SU-DHL-6 (cell line): ENCODE results near the gene MFSD1.
"Not testable (repeated sequence)": the region's sequence is repeated elsewhere in the genome, so short reads cannot be mapped to it uniquely, and the experiment has no call there.

Source experiments
- H2AFZ ChIP-seq: fragments of 200-600 bp; sonication (generic); 2 replicates; pipeline ENCODE4 v1.6.1; 2014; ENCODE audit warnings: low read depth, mild to moderate bottlenecking, moderate library complexity, mixed read lengths, antibody characterized with exemption, low read length; ENCODE audit not compliant: severe bottlenecking
- H3F3A ChIP-seq: fragments of 200-600 bp; shearing (Covaris generic); 2 replicates; pipeline ENCODE4 v1.6.0; 2016; ENCODE audit warnings: antibody characterized with exemption, mild to moderate bottlenecking; ENCODE audit not compliant: insufficient read depth
- H3K27ac ChIP-seq: fragments of 200-600 bp; sonication (generic); 2 replicates; pipeline ENCODE4 v1.5.1; 2016; ENCODE audit warnings: low read depth, mild to moderate bottlenecking, low read length, moderate library complexity, mixed read lengths
- H3K27me3 ChIP-seq: fragments of 200-600 bp; sonication (generic), shearing (Covaris generic); 2 replicates; pipeline ENCODE4 v1.6.0; 2014; ENCODE audit warnings: mild to moderate bottlenecking, low read length
- H3K36me3 ChIP-seq: fragments of 200-600 bp; sonication (generic); 2 replicates; pipeline ENCODE4 v1.6.1; 2014; ENCODE audit warnings: mild to moderate bottlenecking, low read length, mixed read lengths
- H3K4me2 ChIP-seq: fragments of 300-600, 200-600 bp; shearing (Covaris generic), sonication (generic); 2 replicates; pipeline ENCODE4 v1.6.0; 2014; ENCODE audit warnings: low read length, low read depth, mild to moderate bottlenecking; ENCODE audit not compliant: poor library complexity, severe bottlenecking
- H3K4me3 ChIP-seq: fragments of 200-600 bp; sonication (generic); 2 replicates; pipeline ENCODE4 v1.5.1; 2014; ENCODE audit warnings: antibody characterized with exemption, low read length, mild to moderate bottlenecking, mixed read lengths; ENCODE audit not compliant: insufficient read depth, poor library complexity, severe bottlenecking
- H3K79me2 ChIP-seq: fragments of 200-600 bp; sonication (generic); 2 replicates; pipeline ENCODE4 v1.6.1; 2014; ENCODE audit warnings: mild to moderate bottlenecking, low read length, moderate library complexity; ENCODE audit not compliant: insufficient read depth
- H3K9ac ChIP-seq: fragments of 200-600 bp; sonication (generic); 2 replicates; pipeline ENCODE4 v1.7.0; 2014; ENCODE audit warnings: mild to moderate bottlenecking, low read length
- H3K9me2 ChIP-seq: fragments of 200-600 bp; sonication (generic); replicated peaks from 2 replicates; pipeline ENCODE4 v1.6.1; 2014; ENCODE audit warnings: low read length; ENCODE audit not compliant: insufficient read depth
- H3K9me3 ChIP-seq: fragments of 200-600 bp; sonication (generic); 2 replicates; pipeline ENCODE4 v1.6.1; 2014; ENCODE audit warnings: low read length, mixed read lengths; ENCODE audit not compliant: insufficient read depth
- H4K20me1 ChIP-seq: fragments of 200-600 bp; sonication (generic); 2 replicates; pipeline ENCODE4 v1.6.1; 2014; ENCODE audit warnings: low read depth, mild to moderate bottlenecking, antibody characterized with exemption, low read length, moderate library complexity, mixed read lengths
- CTCF ChIP-seq: fragments of 200-600 bp; sonication (generic); IDR thresholded peaks from one replicate; pipeline ENCODE4 v1.5.1; 2017; ENCODE audit warnings: antibody characterized with exemption, mild to moderate bottlenecking, low read length, moderate library complexity; ENCODE audit not compliant: insufficient read depth, poor library complexity, severe bottlenecking
- EZH2phosphoT487 ChIP-seq: fragments of 200-600 bp; sonication (generic), shearing (Covaris generic); conservative IDR thresholded peaks from 2 replicates; pipeline ENCODE4 v1.6.1; 2018; ENCODE audit warnings: mild to moderate bottlenecking, antibody characterized with exemption, low read length, moderate library complexity, mixed read lengths

Gene MFSD1

GRCh38 chr3:158788446-158788845, 13.4 kb upstream of the MFSD1 start:
- TF ChIP-seq CTCF (no peak), EZH2phosphoT487 (no peak)
- H3K9me2 ChIP-seq, result no peaks in the 10 kb centered on the region
- no peaks in the 10 kb centered on the region for H3F3A ChIP-seq
- H3K36me3 ChIP-seq, result no peaks in the 10 kb centered on the region
- H3K4me2 ChIP-seq, result no peak overlapping the region
- H3K9ac ChIP-seq, result no peak overlapping the region
- H2AFZ ChIP-seq, result no peak overlapping the region
- no peak overlapping the region for H3K4me3 ChIP-seq
- H3K79me2 ChIP-seq, result no peaks in the 10 kb centered on the region
- H4K20me1 ChIP-seq, result no peaks in the 10 kb centered on the region
- H3K27ac ChIP-seq, result no peak overlapping the region
- no peaks in the 10 kb centered on the region for H3K9me3 ChIP-seq
- no peaks in the 10 kb centered on the region for H3K27me3 ChIP-seq

GRCh38 chr3:158789592-158789991, 12.3 kb upstream of the MFSD1 start:
- Histone ChIP-seq H3K36me3 (no peaks in the 10 kb centered on the region), H4K20me1 (no peaks in the 10 kb centered on the region), H2AFZ (no peak overlapping the region), H3K9me3 (no peaks in the 10 kb centered on the region), H3K27ac (no peak overlapping the region), H3K27me3 (no peaks in the 10 kb centered on the region), H3K4me2 (no peak overlapping the region), H3F3A (no peaks in the 10 kb centered on the region), H3K79me2 (no peaks in the 10 kb centered on the region), H3K9ac (no peak overlapping the region), H3K4me3 (no peak overlapping the region), H3K9me2 (no peaks in the 10 kb centered on the region)
- TF ChIP-seq CTCF, result no peak
- TF ChIP-seq EZH2phosphoT487, result no peak

- Histone ChIP-seq H3K27me3 (no peaks in the 10 kb centered on the region), H4K20me1 (no peaks in the 10 kb centered on the region), H3K27ac (no peak overlapping the region), H3K9me3 (no peaks in the 10 kb centered on the region), H3K36me3 (no peaks in the 10 kb centered on the region), H3K9ac (peak overlapping the region; percentile 19; the same call in 1 of the 2 replicates), H3F3A (no peaks in the 10 kb centered on the region), H3K79me2 (no peaks in the 10 kb centered on the region), H3K4me3 (peak overlapping the region; percentile 20), H2AFZ (peak overlapping the region; percentile 77), H3K9me2 (no peaks in the 10 kb centered on the region), H3K4me2 (peak overlapping the region; percentile 62)
- peak; percentile 60 for TF ChIP-seq CTCF
- TF ChIP-seq EZH2phosphoT487, result no peak
These were observed 10.8 kb upstream of the MFSD1 start for GRCh38 chr3:158790901-158791589.

- not testable (repeated sequence) for H3K9me2 ChIP-seq, H3K36me3 ChIP-seq, H3F3A ChIP-seq, H4K20me1 ChIP-seq, H3K79me2 ChIP-seq, H3K27ac ChIP-seq, H2AFZ ChIP-seq, H3K27me3 ChIP-seq, H3K4me3 ChIP-seq, H3K9ac ChIP-seq, H3K9me3 ChIP-seq
- H3K4me2 ChIP-seq, result peak overlapping the region; percentile 62
These were observed 10.3 kb upstream of the MFSD1 start for GRCh38 chr3:158791590-158791920.
